ENCODE results near the gene ATP6V1B1.

ATP6V1B1 gene

GRCh38 chr2:70889716-70890037, 46.0 kb upstream of the ATP6V1B1 start:
- in situ Hi-C loops (cut with HindIII; ENCODE audit: low sequenced_read_pairs) = no loop called here
- DNase-seq (ENCODE audit: low read depth) = no peak

GRCh38 chr2:70890469-70891065, 45.1 kb upstream of the ATP6V1B1 start:
- in situ Hi-C loops (cut with HindIII; ENCODE audit: low sequenced_read_pairs) = no loop called here
- no peak for DNase-seq (ENCODE audit: low read depth)
- no peak for TF ChIP-seq CTCF (IDR thresholded peaks at IDR 0.05; ENCODE audit: low read depth, low read length, missing control alignments)
- no peak overlapping the region for H3K4me3 ChIP-seq (ENCODE audit: low read depth, low read length)

More at GRCh38 chr2:70889716-70890037, 46.0 kb upstream of the ATP6V1B1 start:
- TF ChIP-seq CTCF (IDR thresholded peaks at IDR 0.05; ENCODE audit: low read depth, low read length, missing control alignments) = no peak
- H3K4me3 ChIP-seq (ENCODE audit: low read depth, low read length) = no peak overlapping the region

GRCh38 chr2:70891572-70892357, 43.9 kb upstream of the ATP6V1B1 start:
- no peak overlapping the region for H3K4me3 ChIP-seq (ENCODE audit: low read depth, low read length)
- no peak for TF ChIP-seq CTCF (IDR thresholded peaks at IDR 0.05; ENCODE audit: low read depth, low read length, missing control alignments)
- in situ Hi-C loops (cut with HindIII; ENCODE audit: low sequenced_read_pairs) = no loop called here
- DNase-seq (ENCODE audit: low read depth) = no peak

- no peak for TF ChIP-seq CTCF (IDR thresholded peaks at IDR 0.05; ENCODE audit: low read depth, low read length, missing control alignments)
- in situ Hi-C loops (cut with HindIII; ENCODE audit: low sequenced_read_pairs) = no loop called here
- no peak for DNase-seq (ENCODE audit: low read depth)
- H3K4me3 ChIP-seq (ENCODE audit: low read depth, low read length) = no peak overlapping the region
Measured at GRCh38 chr2:70892750-70893149, 43.0 kb upstream of the ATP6V1B1 start.

- no peak for DNase-seq (ENCODE audit: low read depth)
- in situ Hi-C loops (cut with HindIII; ENCODE audit: low sequenced_read_pairs) = no loop called here
- H3K4me3 ChIP-seq (ENCODE audit: low read depth, low read length) = no peak overlapping the region
- no peak for TF ChIP-seq CTCF (IDR thresholded peaks at IDR 0.05; ENCODE audit: low read depth, low read length, missing control alignments)
Measured at GRCh38 chr2:70893186-70893585, 42.5 kb upstream of the ATP6V1B1 start.

- TF ChIP-seq CTCF (IDR thresholded peaks at IDR 0.05; ENCODE audit: low read depth, low read length, missing control alignments) = no peak
- in situ Hi-C loops (cut with HindIII; ENCODE audit: low sequenced_read_pairs) = no loop called here
- H3K4me3 ChIP-seq (ENCODE audit: low read depth, low read length) = no peak overlapping the region
- DNase-seq (ENCODE audit: low read depth) = no peak
Measured at GRCh38 chr2:70894765-70895164, 40.9 kb upstream of the ATP6V1B1 start.
